HG03139 (cell line): Measurements from ENCODE around the gene ADCY10.

Source experiments
- ATAC-seq: cut with Tn5 transposase; IDR thresholded peaks from one replicate; pipeline ENCODE4 v1.9.1; 2021; ENCODE audit not compliant: unreplicated experiment

ADCY10 gene

GRCh38 chr1:167784876-167785550, 128.9 kb downstream of the ADCY10 start:
- no peak for ATAC-seq

GRCh38 chr1:167782946-167783345, 131.0 kb downstream of the ADCY10 start:
- ATAC-seq = no peak

GRCh38 chr1:167781558-167781957, 132.4 kb downstream of the ADCY10 start:
- no peak for ATAC-seq

- no peak for ATAC-seq
These were observed 136.7 kb downstream of the ADCY10 start for GRCh38 chr1:167777269-167777650.

- no peak for ATAC-seq
These were observed 137.2 kb downstream of the ADCY10 start for GRCh38 chr1:167776616-167777268.

- no peak for ATAC-seq
These were observed 137.8 kb downstream of the ADCY10 start for GRCh38 chr1:167776151-167776550.

GRCh38 chr1:167775178-167775577, 138.8 kb downstream of the ADCY10 start:
- no peak for ATAC-seq

- ATAC-seq = no peak
These were observed 139.2 kb downstream of the ADCY10 start for GRCh38 chr1:167774710-167775109.

- no peak for ATAC-seq
These were observed 140.4 kb downstream of the ADCY10 start for GRCh38 chr1:167773516-167773915.

GRCh38 chr1:167772436-167772835, 141.5 kb downstream of the ADCY10 start:
- no peak for ATAC-seq

GRCh38 chr1:167770127-167770526, 143.8 kb downstream of the ADCY10 start:
- no peak for ATAC-seq

- ATAC-seq = no peak
These were observed 146.2 kb downstream of the ADCY10 start for GRCh38 chr1:167767761-167768160.

GRCh38 chr1:167766538-167766937, 147.4 kb downstream of the ADCY10 start:
- no peak for ATAC-seq

- ATAC-seq = no peak
These were observed 148.4 kb downstream of the ADCY10 start for GRCh38 chr1:167765496-167765895.

GRCh38 chr1:167764458-167765330, 149.2 kb downstream of the ADCY10 start:
- no peak for ATAC-seq

- no peak for ATAC-seq
These were observed 150.3 kb downstream of the ADCY10 start for GRCh38 chr1:167763525-167764220.

- no peak for ATAC-seq
These were observed 151.7 kb downstream of the ADCY10 start for GRCh38 chr1:167762061-167762746.

- no peak for ATAC-seq
These were observed 152.5 kb downstream of the ADCY10 start for GRCh38 chr1:167761400-167761799.
